B cell (primary cell): ENCODE measurements around the gene TAGLN2. TPM values are rescaled to one million over a fixed set of nuclear protein-coding genes. Genes with fewer than 3 reads are reported as not detected.

ENCODE experiments used
- ATAC-seq: fragments of 200-7000 bp; cut with Tn5 transposase; one replicate; pipeline ENCODE4 v1.10.0; 2021; ENCODE audit warnings: low read depth, mild to moderate bottlenecking, moderate number of reproducible peaks, moderate library complexity
- CTCF ChIA-PET: fragments of 350-600 bp; sonication (Branson Sonifier 250); formaldehyde crosslinking; loops from one replicate; lab custom pipeline; 2021; ENCODE audit warnings: antibody characterized with exemption, inconsistent platforms; lab: Charles Lee
- POLR2A ChIA-PET: fragments of 350-600 bp; sonication (Branson Sonifier 250); formaldehyde crosslinking; loops from one replicate; lab custom pipeline; 2021; ENCODE audit warnings: antibody characterized with exemption; lab: Charles Lee
- DNase-seq: peaks from one replicate; pipeline ENCODE4 v3.0.0; 2013
- H2AFZ ChIP-seq: 2 replicates; pipeline ENCODE4 v1.6.1; 2012; ENCODE audit warnings: mild to moderate bottlenecking, low read depth, low read length; ENCODE audit not compliant: insufficient read depth, poor library complexity, severe bottlenecking
- H3K27ac ChIP-seq, 2 donors: 1 replicate in 1 of 2; 2 replicates in 1 of 2; pipeline ENCODE4 v1.5.1; 2012 to 2013; ENCODE audit warnings: low read length in 2 of 2, mild to moderate bottlenecking in 2 of 2, moderate library complexity in 1 of 2
- H3K27me3 ChIP-seq, 4 experiments: fragments of 200-600 bp in 1 of 4; sonication (generic) in 1 of 4; replicated peaks in 1 of 4; 1 replicate in 2 of 4; 2 replicates in 2 of 4; pipeline versions ENCODE4 v1.6.1 to v1.7.0; 2013 to 2016; ENCODE audit warnings: low read length in 3 of 4, mild to moderate bottlenecking in 2 of 4, mixed read lengths in 1 of 4, moderate library complexity in 1 of 4; ENCODE audit not compliant: insufficient read depth in 4 of 4, control insufficient read depth in 3 of 4; ENCODE audit errors: control extremely low read depth in 1 of 4
- H3K36me3 ChIP-seq, 2 experiments: replicated peaks in 1 of 2; 1 replicate in 1 of 2; 2 replicates in 1 of 2; pipeline versions ENCODE4 v1.6.1 to v1.7.1; 2013; ENCODE audit warnings: low read length in 1 of 2; ENCODE audit not compliant: insufficient read depth in 2 of 2, control insufficient read depth in 1 of 2; ENCODE audit errors: control extremely low read depth in 1 of 2, extremely low read depth in 1 of 2
- H3K4me1 ChIP-seq, 2 donors: fragments of 200-600 bp in 1 of 2; sonication (generic) in 1 of 2; 1 replicate in 1 of 2; 2 replicates in 1 of 2; pipeline versions ENCODE4 v1.5.1 to v1.6.1; 2013 to 2017; ENCODE audit warnings: low read length in 2 of 2; ENCODE audit not compliant: control insufficient read depth in 2 of 2, insufficient read depth in 2 of 2
- H3K4me2 ChIP-seq: replicated peaks from 2 replicates; pipeline ENCODE3; 2012; ENCODE audit warnings: mild to moderate bottlenecking, low read depth, low read length; ENCODE audit not compliant: poor library complexity, severe bottlenecking
- H3K4me3 ChIP-seq, 5 experiments: fragments of 200-600 bp in 1 of 5; sonication (generic) in 1 of 5; 1 replicate in 3 of 5; 2 replicates in 2 of 5; pipeline versions ENCODE4 v1.5.1 to v1.7.0; 2011 to 2016; ENCODE audit warnings: low read length in 4 of 5, mild to moderate bottlenecking in 4 of 5, low read depth in 2 of 5, control low read depth in 1 of 5, moderate library complexity in 1 of 5; ENCODE audit not compliant: insufficient read depth in 1 of 5; ENCODE audit errors: control extremely low read depth in 1 of 5, extremely low read depth in 1 of 5
- H3K79me2 ChIP-seq: fragments of 200-600 bp; sonication (generic); one replicate; pipeline ENCODE4 v1.6.0; 2016; ENCODE audit warnings: low read length; ENCODE audit not compliant: control insufficient read depth, insufficient read depth
- H3K9ac ChIP-seq: fragments of 200-600 bp; sonication (generic); 2 replicates; pipeline ENCODE4 v1.6.1; 2017; ENCODE audit warnings: mild to moderate bottlenecking, low read length, moderate library complexity
- H3K9me3 ChIP-seq, 3 donors: one replicate each; pipeline versions ENCODE4 v1.6.1 to v1.7.1; 2013; ENCODE audit warnings: low read length in 2 of 3; ENCODE audit not compliant: control insufficient read depth in 2 of 3, insufficient read depth in 1 of 3; ENCODE audit errors: control extremely low read depth in 1 of 3
- H4K20me1 ChIP-seq: 2 replicates; pipeline ENCODE4 v1.6.0; 2012; ENCODE audit warnings: mild to moderate bottlenecking, low read length; ENCODE audit not compliant: insufficient read depth, control insufficient read depth, poor library complexity, severe bottlenecking
- H3K27ac Mint-ChIP-seq: one replicate; pipeline ENCODE4 v1.8.0; 2021; ENCODE audit warnings: mixed read lengths
- H3K27me3 Mint-ChIP-seq: one replicate; pipeline ENCODE4 v1.8.0; 2021; ENCODE audit warnings: mixed read lengths
- H3K4me1 Mint-ChIP-seq: one replicate; pipeline ENCODE4 v1.8.0; 2021; ENCODE audit warnings: mixed read lengths
- H3K4me3 Mint-ChIP-seq: one replicate; pipeline ENCODE4 v1.8.0; 2021; ENCODE audit warnings: mixed read lengths
- H3K9me3 Mint-ChIP-seq: one replicate; pipeline ENCODE4 v1.8.0; 2022; ENCODE audit warnings: mixed read lengths; ENCODE audit not compliant: insufficient read depth
- EZH2 ChIP-seq: IDR thresholded peaks from 2 replicates; pipeline ENCODE4 v1.6.1; 2012; ENCODE audit warnings: borderline replicate concordance, low read depth, mild to moderate bottlenecking, moderate library complexity, low read length; ENCODE audit not compliant: insufficient read depth, poor library complexity, severe bottlenecking
- WGBS: methylation state at CpG from one replicate; pipeline ENCODE4 v1.1.5; 2013; ENCODE audit warnings: missing lambda C conversion rate; ENCODE audit not compliant: insufficient coverage; 5-methylcytosine and 5-hydroxymethylcytosine counted together
- intact Hi-C: fragments of 100-400 bp; cut with micrococcal nuclease; formaldehyde crosslinking; loops from one replicate; pipeline ENCODE4 v1.10.0; 2022
- polyA plus RNA-seq: library from polyadenylated mRNA; depleted of rRNA; stranded (reverse); fragments of >200 nt; gene quantifications from 2 replicates; pipeline ENCODE4 v1.2.3, GENCODE V29; 2012
- total RNA-seq, 2 donors: library from RNA; stranded (reverse); fragments of 120-200 nt in 1 of 2; gene quantifications; 1 replicate in 1 of 2; 2 replicates in 1 of 2; pipeline versions ENCODE4 v1.2.3 to v1.2.4, GENCODE V29; 2013 to 2022
- TF ChIP-seq, protein P1 (sequence below): fragments of 200-600 bp; IDR thresholded peaks from one replicate; pipeline ENCODE4 v1.8.0; 2022; ENCODE audit warnings: antibody characterized with exemption, mild to moderate bottlenecking

Gene TAGLN2
- total and polyA plus RNA-seq, 2 donors (not counting 1 experiment from before 2014, with no cell fraction given) = 342 to 721 TPM

DNA sequence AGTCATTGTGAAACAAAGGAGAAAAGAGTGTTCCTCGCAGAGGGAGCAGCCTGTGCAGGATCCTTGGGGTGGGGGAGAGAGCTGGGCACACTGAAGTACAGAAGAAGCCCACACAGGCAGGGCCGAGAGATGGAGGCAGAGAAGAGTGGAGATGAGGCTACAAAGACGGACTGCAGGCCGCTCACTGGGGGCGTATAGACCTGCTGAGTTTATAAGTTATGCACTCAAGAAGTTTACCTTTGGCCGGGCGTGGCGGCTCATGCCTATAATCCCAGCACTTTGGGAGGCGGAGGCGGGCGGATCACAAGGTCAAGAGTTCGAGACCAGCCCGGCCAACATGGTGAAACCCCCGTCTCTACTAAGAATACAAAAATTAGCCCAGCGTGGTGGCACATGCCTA is 36.3 kb upstream of the TAGLN2 start:
- Mint-ChIP-seq H3K27me3 (peaks cover 31% of the 10 kb centered on the region), H3K4me1 (no peaks in the 10 kb centered on the region), H3K9me3 (no peaks in the 10 kb centered on the region), H3K4me3 (no peak overlapping the region), H3K27ac (no peak overlapping the region)
- no peak overlapping the region for H3K27ac ChIP-seq
- H3K9ac ChIP-seq = no peak overlapping the region
- H3K27me3 ChIP-seq = no peaks in the 10 kb centered on the region
- peaks cover 0 to 1% (median 0%) of the 10 kb centered on the region in 3 donors for H3K9me3 ChIP-seq
- TF ChIP-seq EZH2 = no peak
- TF ChIP-seq, protein P1, sequence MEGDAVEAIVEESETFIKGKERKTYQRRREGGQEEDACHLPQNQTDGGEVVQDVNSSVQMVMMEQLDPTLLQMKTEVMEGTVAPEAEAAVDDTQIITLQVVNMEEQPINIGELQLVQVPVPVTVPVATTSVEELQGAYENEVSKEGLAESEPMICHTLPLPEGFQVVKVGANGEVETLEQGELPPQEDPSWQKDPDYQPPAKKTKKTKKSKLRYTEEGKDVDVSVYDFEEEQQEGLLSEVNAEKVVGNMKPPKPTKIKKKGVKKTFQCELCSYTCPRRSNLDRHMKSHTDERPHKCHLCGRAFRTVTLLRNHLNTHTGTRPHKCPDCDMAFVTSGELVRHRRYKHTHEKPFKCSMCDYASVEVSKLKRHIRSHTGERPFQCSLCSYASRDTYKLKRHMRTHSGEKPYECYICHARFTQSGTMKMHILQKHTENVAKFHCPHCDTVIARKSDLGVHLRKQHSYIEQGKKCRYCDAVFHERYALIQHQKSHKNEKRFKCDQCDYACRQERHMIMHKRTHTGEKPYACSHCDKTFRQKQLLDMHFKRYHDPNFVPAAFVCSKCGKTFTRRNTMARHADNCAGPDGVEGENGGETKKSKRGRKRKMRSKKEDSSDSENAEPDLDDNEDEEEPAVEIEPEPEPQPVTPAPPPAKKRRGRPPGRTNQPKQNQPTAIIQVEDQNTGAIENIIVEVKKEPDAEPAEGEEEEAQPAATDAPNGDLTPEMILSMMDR = no peak
- no peak for DNase-seq
- 97% methylated on average over 14 of the region's 15 CpGs for WGBS
- H3K4me2 ChIP-seq = no peak overlapping the region
- no peaks in the 10 kb centered on the region for H3K79me2 ChIP-seq
- no peaks in the 10 kb centered on the region for H4K20me1 ChIP-seq
- H3K4me3 ChIP-seq = no peak overlapping the region
- ATAC-seq = no peak
- H3K36me3 ChIP-seq = no peaks in the 10 kb centered on the region
- ChIA-PET POLR2A (no interaction called here), CTCF (no interaction called here)
- intact Hi-C loops = no loop called here
- no peak overlapping the region for H2AFZ ChIP-seq
- H3K4me1 ChIP-seq = no peaks in the 10 kb centered on the region

DNA sequence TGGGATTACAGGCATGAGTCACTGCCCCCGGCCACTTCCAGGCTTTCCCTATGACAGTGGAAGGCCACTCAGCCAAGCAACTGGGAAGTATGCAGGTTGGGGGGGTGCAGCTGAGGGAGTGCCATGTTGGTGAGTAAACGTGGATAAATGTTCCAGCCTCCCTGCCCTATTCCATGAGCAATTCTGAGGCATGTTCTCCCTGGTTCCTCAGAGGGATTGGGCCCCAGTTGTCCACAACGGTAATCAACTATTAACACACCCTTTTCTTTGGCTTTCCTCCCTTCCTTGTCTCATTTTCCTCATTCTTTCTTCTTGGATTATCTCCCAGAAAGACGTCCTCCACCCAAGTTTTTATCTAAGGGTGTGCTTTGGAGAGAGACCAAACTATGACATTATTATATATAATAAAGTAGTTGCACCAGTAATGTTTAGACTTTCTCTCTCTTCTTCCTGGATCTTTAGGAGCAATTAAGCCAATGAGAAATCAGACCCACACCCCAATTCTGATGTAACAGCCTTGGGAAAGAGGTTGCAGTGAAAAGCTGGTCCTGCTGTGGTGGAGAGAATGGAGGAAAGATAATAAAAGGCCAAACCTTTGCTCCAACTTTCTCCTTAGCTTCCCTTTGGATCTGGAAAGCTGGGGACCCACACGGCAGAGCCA is 35.5 kb upstream of the TAGLN2 start:
- H3K4me1 Mint-ChIP-seq = no peaks in the 10 kb centered on the region
- H3K27ac ChIP-seq = no peak overlapping the region
- no peak overlapping the region for H3K27ac Mint-ChIP-seq
- TF ChIP-seq EZH2 = no peak
- TF ChIP-seq, protein P1 = no peak
- CTCF ChIA-PET = no interaction called here
- intact Hi-C loops = no loop called here
- H3K27me3 ChIP-seq = no peaks in the 10 kb centered on the region
- DNase-seq = no peak
- H3K4me2 ChIP-seq = no peak overlapping the region
- H3K36me3 ChIP-seq = no peaks in the 10 kb centered on the region
- POLR2A ChIA-PET = no interaction called here
- no peak overlapping the region for H3K4me3 Mint-ChIP-seq
- ATAC-seq = no peak
- no peaks in the 10 kb centered on the region for H3K9me3 Mint-ChIP-seq
- WGBS = 65% methylated on average over 2 of the region's 5 CpGs
- peaks cover 0 to 1% (median 0%) of the 10 kb centered on the region in 3 donors for H3K9me3 ChIP-seq
- H3K4me1 ChIP-seq = no peaks in the 10 kb centered on the region
- H3K9ac ChIP-seq = no peak overlapping the region
- no peak overlapping the region for H3K4me3 ChIP-seq
- H2AFZ ChIP-seq = no peak overlapping the region
- no peaks in the 10 kb centered on the region for H4K20me1 ChIP-seq
- peaks cover 24% of the 10 kb centered on the region for H3K27me3 Mint-ChIP-seq
- no peaks in the 10 kb centered on the region for H3K79me2 ChIP-seq
